ENCODE data around the gene NECAB3. TPM values are rescaled to one million over a fixed set of nuclear protein-coding genes. Genes with fewer than 3 reads are reported as not detected.

NECAB3 gene
- total and polyA plus RNA-seq, 2 of the 13 experiments (the other 11 are each of a cell fraction or from before 2014, with no cell fraction given): 61.5 to 65.5 TPM

GRCh38 chr20:33674294-33675135 lies at the start of gene NECAB3 (continued):
- TF ChIP-seq MTA1 (CRISPR knock-in tag; IDR thresholded peaks at IDR 0.05; ENCODE audit: borderline replicate concordance): peak; percentile 92
- TF ChIP-seq SNAI1 (CRISPR knock-in tag; IDR thresholded peaks at IDR 0.05; ENCODE audit: borderline replicate concordance): no peak; the same call in 1 of the 2 replicates
- peak; percentile 85; the same call in 1 of the 2 replicates for TF ChIP-seq ZNF83 (CRISPR knock-in tag; IDR thresholded peaks at IDR 0.05; ENCODE audit: borderline replicate concordance)
- peak; percentile 74; the same call in 1 of the 2 replicates for TF ChIP-seq EEA1 (CRISPR knock-in tag; IDR thresholded peaks at IDR 0.05; ENCODE audit: borderline replicate concordance)
- TF ChIP-seq FOXP4 (CRISPR knock-in tag; IDR thresholded peaks at IDR 0.05): no peak; the same call in 1 of the 2 replicates
- no peak for TF ChIP-seq PREB (CRISPR knock-in tag; IDR thresholded peaks at IDR 0.05)
- TF ChIP-seq ZNF841 (CRISPR knock-in tag; IDR thresholded peaks at IDR 0.05; ENCODE audit: borderline replicate concordance): no peak; the same call in 1 of the 2 replicates
- peak; percentile 54; the same call in 1 of the 2 replicates for TF ChIP-seq GATAD1 (CRISPR knock-in tag; IDR thresholded peaks at IDR 0.05)
- TF ChIP-seq ZNF432 (CRISPR knock-in tag; IDR thresholded peaks at IDR 0.05; ENCODE audit: borderline replicate concordance): no peak; the same call in 1 of the 2 replicates
- peak; percentile 93; the same call in 1 of the 2 replicates for TF ChIP-seq HOXD1 (CRISPR knock-in tag; IDR thresholded peaks at IDR 0.05)
- TF ChIP-seq ZNF615 (CRISPR knock-in tag; IDR thresholded peaks at IDR 0.05; ENCODE audit: borderline replicate concordance): peak; percentile 92; the same call in 1 of the 2 replicates
- peak; percentile 62; the same call in 1 of the 2 replicates for TF ChIP-seq CHD2 (IDR thresholded peaks at IDR 0.05; ENCODE audit: low read depth, low read length)
- peak; percentile 65 for TF ChIP-seq ZNF691 (CRISPR knock-in tag; IDR thresholded peaks at IDR 0.05; ENCODE audit: borderline replicate concordance, low read depth)
- TF ChIP-seq ATAD3A (CRISPR knock-in tag; IDR thresholded peaks at IDR 0.05): peak; percentile 21; the same call in 1 of the 2 replicates
- TF ChIP-seq SNRNP70 (IDR thresholded peaks at IDR 0.05; ENCODE audit: low read depth, low read length): no peak
- TF ChIP-seq ZNF260 (CRISPR knock-in tag; IDR thresholded peaks at IDR 0.05; ENCODE audit: borderline replicate concordance, low read depth): no peak
- TF ChIP-seq SOX13 (IDR thresholded peaks at IDR 0.05): peak; percentile 50; the same call in 1 of the 2 replicates
- peak in 1 of 2 experiments; percentile 57; a peak in 2 of 4 replicates for TF ChIP-seq SOX13 (CRISPR knock-in tag; conservative IDR thresholded peaks at IDR 0.05 in 1 of 2, IDR thresholded peaks at IDR 0.05 in 1 of 2)
- peak; percentile 68; the same call in 1 of the 2 replicates for TF ChIP-seq ZNF121 (CRISPR knock-in tag; IDR thresholded peaks at IDR 0.05)
- peak; percentile 82; the same call in 1 of the 2 replicates for TF ChIP-seq ZBTB7B (CRISPR knock-in tag; IDR thresholded peaks at IDR 0.05)
- no peak for TF ChIP-seq ZNF530 (CRISPR knock-in tag; IDR thresholded peaks at IDR 0.05; ENCODE audit: low read depth)
- 0 out of 2 replicates have a peak, but pooled peaks have one; percentile 41 for TF ChIP-seq ZNF335 (CRISPR knock-in tag; IDR thresholded peaks at IDR 0.05)
- 0 out of 2 replicates have a peak, but pooled peaks have one; percentile 55 for TF ChIP-seq GTF3A (CRISPR knock-in tag; conservative IDR thresholded peaks at IDR 0.05)
- no peak; the same call in 1 of the 2 replicates for TF ChIP-seq ZNF552 (CRISPR knock-in tag; IDR thresholded peaks at IDR 0.05; ENCODE audit: borderline replicate concordance)
